Activated naive CD4-positive, alpha-beta T cell treated with anti-CD3 and anti-CD28 coated beads, Interleukin-2, amount 10 ng/mL, durations not matched to agents 5 hours and 36 hours (primary cell): ENCODE data around the gene SLX1B. TPM values are rescaled to one million over a fixed set of nuclear protein-coding genes. Genes with fewer than 3 reads are reported as not detected.

Experiments
- total RNA-seq, 2 experiments: library from RNA; stranded (reverse); gene quantifications; one replicate each; pipeline ENCODE4 v1.2.3, GENCODE V29; 2021

Gene SLX1B
- total RNA-seq, result 10 to 100 TPM; 38.9 to 43.3 TPM

DNA sequence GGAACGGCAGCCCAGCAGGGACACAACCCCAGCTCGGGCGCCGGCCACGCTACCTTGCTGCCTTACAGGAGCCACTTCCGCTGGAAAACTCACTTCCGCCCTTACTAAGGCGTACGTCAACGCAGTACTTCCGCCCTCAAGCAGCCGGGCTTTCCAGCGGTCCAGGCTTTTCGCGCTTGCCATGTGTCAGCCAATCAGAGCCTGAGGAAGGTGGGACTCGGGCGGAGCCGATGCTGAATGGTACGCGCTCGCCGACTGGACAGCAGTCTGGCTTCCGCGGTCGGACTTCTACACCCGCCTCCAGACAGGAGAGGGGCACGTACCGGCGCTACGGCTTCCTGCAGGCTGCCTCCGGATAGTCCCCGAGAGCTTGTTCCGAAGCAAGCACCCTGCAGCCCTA is at the start of gene SLX1B, which contains the start of gene BOLA2:
TSS of gene SLX1B (plus strand) at position 265 of the 400 bp plus-strand sequence.
TSS of gene BOLA2 (minus strand) at position 83 of the 400 bp plus-strand sequence. CDS start 98 bp downstream, outside the sequence.

DNA sequence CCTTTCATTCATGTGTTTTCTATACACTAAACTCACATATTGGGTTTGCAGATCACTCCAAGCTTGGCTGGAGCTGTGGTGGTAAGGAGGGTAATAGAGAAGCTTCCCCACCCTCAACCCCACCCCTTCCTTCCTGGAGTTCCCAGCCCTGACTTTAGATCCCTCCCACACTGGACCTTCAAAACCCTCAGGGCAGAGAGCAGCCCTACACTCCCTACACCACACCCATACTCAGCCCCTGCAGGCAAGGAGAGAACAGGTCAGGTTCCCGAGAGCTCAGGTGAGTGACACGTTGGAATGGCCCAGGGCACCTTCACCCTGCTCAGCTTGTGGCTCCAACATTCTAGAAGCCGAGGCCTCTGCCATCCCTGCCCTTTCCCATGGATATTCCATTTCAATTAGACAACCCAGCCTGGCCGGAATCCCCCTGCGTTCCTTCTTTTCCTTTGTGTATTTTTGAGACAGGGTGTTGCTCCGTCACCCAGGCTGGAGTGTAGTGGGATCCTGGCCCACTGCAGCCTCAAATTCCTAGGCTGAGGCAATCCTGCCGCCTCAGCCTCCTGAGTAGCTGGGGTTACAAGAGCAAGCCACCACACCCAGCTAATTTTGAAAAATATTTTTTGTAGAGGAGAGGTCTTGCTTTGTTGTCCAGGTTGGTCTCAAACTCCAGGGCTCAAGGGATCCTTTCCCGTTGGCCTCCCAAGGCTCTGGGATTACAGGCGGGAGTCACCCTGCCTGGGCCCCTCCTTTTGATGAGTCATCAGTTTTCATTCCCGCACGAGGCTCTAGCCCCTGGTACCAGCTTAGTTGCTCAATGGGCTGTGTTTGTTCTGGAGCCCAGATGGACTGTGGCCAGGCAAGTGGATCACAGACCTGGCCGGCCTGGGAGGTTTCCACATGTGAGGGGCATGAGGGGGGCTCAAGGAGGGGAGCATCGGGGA is 5.6 kb downstream of the SLX1B start, which contains the start of gene SULT1A4:
TSS of gene SULT1A4 (plus strand) at position 208 of the 941 bp plus-strand sequence. CDS start 1,473 bp downstream, outside the sequence.

DNA sequence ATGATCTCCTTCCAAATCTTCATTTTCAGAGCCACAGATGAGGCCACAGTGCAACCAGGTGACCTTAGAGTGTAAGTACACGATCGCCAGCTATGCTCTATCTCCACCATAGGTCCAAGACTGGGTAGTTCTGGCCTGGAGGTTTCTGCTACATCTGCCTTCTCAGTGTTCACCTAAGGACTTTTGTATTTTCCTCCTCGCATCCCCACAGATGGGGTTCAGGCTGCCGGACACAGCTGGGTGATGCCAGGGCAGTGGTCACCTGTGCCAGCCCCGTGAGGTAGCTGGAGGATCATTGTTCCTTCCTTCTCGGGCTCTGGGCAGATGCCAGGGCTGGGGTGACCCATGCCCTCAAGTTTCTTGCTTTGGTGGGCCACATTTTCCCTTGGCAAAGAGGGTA is 52.0 kb downstream of the SLX1B start, which contains the start of gene NPIPB12:
TSS of gene NPIPB12 (minus strand) at position 101 of the 400 bp plus-strand sequence.

Other genes with a start within 250 kb of the SLX1B start
- gene NPIPB11, start 47.8 kb upstream of the SLX1B start, total RNA-seq, result 1 to 10 TPM; 2.4 to 3.2 TPM
- 1 to 10 TPM; 6.1 to 9.9 TPM for gene BOLA2, start 182 bp upstream of the SLX1B start, total RNA-seq
- 1 to 10 TPM; 2.1 to 3.6 TPM for gene SULT1A4, start 5.4 kb downstream of the SLX1B start, total RNA-seq
- 10 to 100 TPM; 39.2 to 56.4 TPM for gene NPIPB12, start 51.9 kb downstream of the SLX1B start, total RNA-seq
- gene SPN, start 208.7 kb downstream of the SLX1B start, total RNA-seq, result 100 to 1,000 TPM; 336 to 352 TPM
- 1 to 10 TPM; 3.8 to 3.9 TPM for gene QPRT, start 224.6 kb downstream of the SLX1B start, total RNA-seq